HCT116 (cell line): ENCODE data around the gene ANTXRL. TPM values are rescaled to one million over a fixed set of nuclear protein-coding genes. Genes with fewer than 3 reads are reported as not detected.

Experiments
- ATAC-seq: fragments of 200-7000 bp; cut with Tn5 transposase; 2 replicates; pipeline ENCODE4 v1.9.1; 2020; ENCODE audit warnings: mild to moderate bottlenecking, moderate library complexity
- BruUV-seq: library from RNA; stranded (reverse); fragments of 400-500 nt; replicated peaks from 2 replicates; lab custom pipeline; 2021; lab: Mats Ljungman, UMichigan
- CTCF ChIA-PET: fragments of 300-600 bp; sonication (Branson Sonifier 250); formaldehyde crosslinking; loops from one replicate; lab custom pipeline; 2021; ENCODE audit warnings: antibody characterized with exemption; lab: Charles Lee
- POLR2A ChIA-PET: fragments of 300-600, 350-600 bp; sonication (Branson Sonifier 250); formaldehyde crosslinking; loops from one replicate; lab custom pipeline; 2021; ENCODE audit warnings: antibody characterized with exemption; lab: Charles Lee
- RAD21 ChIA-PET, 2 experiments: fragments of 300-600 bp; sonication (Branson Sonifier 250); formaldehyde crosslinking; loops; one replicate each; lab custom pipeline; 2023; ENCODE audit warnings: low total read pairs in 2 of 2; ENCODE audit not compliant: uncharacterized antibody in 2 of 2, unreplicated experiment in 2 of 2, low non-redundant PET in 1 of 2; lab: Charles Lee
- DNase-seq: peaks from one replicate; pipeline ENCODE4 v3.0.0-alpha.2; 2010; ENCODE audit warnings: low read depth, low spot score
- H2AFZ ChIP-seq: fragments of 200-600 bp; shearing (Covaris generic), sonication (generic); 2 replicates; pipeline ENCODE4 v1.6.1; 2017; ENCODE audit warnings: low read depth, mixed run types, mixed read lengths, antibody characterized with exemption, low read length; ENCODE audit not compliant: poor library complexity, severe bottlenecking
- H3K27ac ChIP-seq: 2 replicates; pipeline ENCODE4 v1.5.1; 2012; ENCODE audit warnings: low read depth, low read length
- H3K27me3 ChIP-seq: fragments of 200-600 bp; sonication (generic); 2 replicates; pipeline ENCODE4 v1.6.1; 2016; ENCODE audit warnings: mixed run types, low read length, mixed read lengths; ENCODE audit not compliant: insufficient read depth
- H3K36me3 ChIP-seq, 2 experiments: fragments of 200-500 bp in 1 of 2; fragments of 200-600 bp in 1 of 2; sonication (Bioruptor generic) in 1 of 2; sonication (generic) in 1 of 2; 2 replicates each; pipeline versions ENCODE4 v1.5.1 to v1.6.1; 2014 to 2016; ENCODE audit warnings: low read length in 2 of 2, inconsistent platforms in 1 of 2, mixed read lengths in 1 of 2, mixed run types in 1 of 2; ENCODE audit not compliant: insufficient read depth in 2 of 2, control insufficient read depth in 1 of 2
- H3K4me1 ChIP-seq, 2 experiments: fragments of 200-600 bp in 1 of 2; sonication (generic) in 1 of 2; 2 replicates each; pipeline versions ENCODE4 v1.5.1 to v1.6.1; 2012 to 2017; ENCODE audit warnings: low read length in 2 of 2, inconsistent platforms in 1 of 2, mild to moderate bottlenecking in 1 of 2, mixed read lengths in 1 of 2, mixed run types in 1 of 2, moderate library complexity in 1 of 2; ENCODE audit not compliant: insufficient read depth in 2 of 2, control insufficient read depth in 1 of 2
- H3K4me2 ChIP-seq: fragments of 200-600 bp; sonication (generic); 2 replicates; pipeline ENCODE4 v1.6.1; 2017; ENCODE audit warnings: mixed run types, low read length, mixed read lengths
- H3K4me3 ChIP-seq, 2 experiments: fragments of 200-600 bp in 1 of 2; sonication (generic) in 1 of 2; replicated peaks in 1 of 2; 2 replicates each; pipeline ENCODE4 v1.5.1; 2011 to 2016; ENCODE audit warnings: low read length in 2 of 2, control low read depth in 1 of 2, low read depth in 1 of 2, mild to moderate bottlenecking in 1 of 2, mixed read lengths in 1 of 2, mixed run types in 1 of 2
- H3K79me2 ChIP-seq: fragments of 200-600 bp; sonication (generic); 2 replicates; pipeline ENCODE4 v1.6.1; 2017; ENCODE audit warnings: mild to moderate bottlenecking, mixed run types, low read length, moderate library complexity, mixed read lengths; ENCODE audit not compliant: insufficient read depth
- H3K9ac ChIP-seq: fragments of 200-600 bp; sonication (generic); 2 replicates; pipeline ENCODE4 v1.6.1; 2016; ENCODE audit warnings: low read length, mixed read lengths
- H3K9me2 ChIP-seq: fragments of 200-600 bp; sonication (generic), shearing (Covaris generic); 2 replicates; pipeline ENCODE4 v1.6.1; 2017; ENCODE audit warnings: mixed run types, mild to moderate bottlenecking, moderate library complexity; ENCODE audit not compliant: insufficient read depth
- H3K9me3 ChIP-seq, 2 experiments: fragments of 200-500 bp in 1 of 2; fragments of 200-600 bp in 1 of 2; sonication (Bioruptor generic) in 1 of 2; sonication (generic) in 1 of 2; 2 replicates each; pipeline ENCODE4 v1.6.1; 2014 to 2017; ENCODE audit warnings: low read length in 2 of 2, mixed read lengths in 2 of 2, inconsistent platforms in 1 of 2, low read depth in 1 of 2, mild to moderate bottlenecking in 1 of 2, mixed run types in 1 of 2, moderate library complexity in 1 of 2; ENCODE audit not compliant: control insufficient read depth in 1 of 2, insufficient read depth in 1 of 2
- H4K20me1 ChIP-seq: fragments of 200-600 bp; sonication (generic), shearing (Covaris generic); 2 replicates; pipeline ENCODE4 v1.6.1; 2017; ENCODE audit warnings: mixed run types, mild to moderate bottlenecking, moderate library complexity; ENCODE audit not compliant: insufficient read depth
- CBX3 ChIP-seq: IDR thresholded peaks from 2 replicates; pipeline ENCODE4 v1.6.1; 2012; ENCODE audit warnings: low read depth
- JUND ChIP-seq: IDR thresholded peaks from 2 replicates; pipeline ENCODE4 v1.6.1; 2012
- POLR2A ChIP-seq: IDR thresholded peaks from 2 replicates; pipeline ENCODE4 v1.7.0; 2011; ENCODE audit warnings: borderline replicate concordance; ENCODE audit not compliant: insufficient read depth, insufficient read length; ENCODE audit errors: extremely low read depth
- RAD21 ChIP-seq: IDR thresholded peaks from 2 replicates; pipeline ENCODE4 v1.6.1; 2012; ENCODE audit warnings: low read depth, mild to moderate bottlenecking
- SIN3A ChIP-seq: IDR thresholded peaks from 2 replicates; pipeline ENCODE4 v1.6.1; 2012; ENCODE audit warnings: low read depth
- SRF ChIP-seq: IDR thresholded peaks from 2 replicates; pipeline ENCODE4 v1.6.1; 2012; ENCODE audit warnings: low read depth
- TCF7L2 ChIP-seq: IDR thresholded peaks from 2 replicates; pipeline ENCODE4 v1.7.0; 2011; ENCODE audit warnings: borderline replicate concordance, inconsistent platforms; ENCODE audit not compliant: insufficient read depth, insufficient read length; ENCODE audit errors: extremely low read depth
- ZFX ChIP-seq: fragments of 450-650 bp; IDR thresholded peaks from 2 replicates; pipeline ENCODE4 v1.6.1; 2017
- ZNF274 ChIP-seq: fragments of 200-500 bp; sonication (Bioruptor generic); IDR thresholded peaks from 2 replicates; pipeline ENCODE4 v1.6.1; 2014; ENCODE audit warnings: mild to moderate bottlenecking, low read depth, low read length, inconsistent platforms
- intact Hi-C: fragments of 100-400 bp; cut with micrococcal nuclease; formaldehyde crosslinking; loops from 2 replicates; pipeline ENCODE4 v1.10.0; 2022
- total RNA-seq: library from RNA; stranded (reverse); gene quantifications from one replicate; pipeline ENCODE4 v1.2.1, GENCODE V29; 2021; ENCODE audit not compliant: unreplicated experiment
- TF ChIP-seq, protein P1 (sequence below): IDR thresholded peaks from 2 replicates; pipeline ENCODE4 v1.6.1; 2011; ENCODE audit warnings: mild to moderate bottlenecking, low read length, moderate library complexity; ENCODE audit not compliant: insufficient replicate concordance; ENCODE audit errors: extremely low read depth
- TF ChIP-seq, protein P2 (sequence below): IDR thresholded peaks from 2 replicates; pipeline ENCODE4 v1.6.1; 2012; ENCODE audit warnings: low read depth

ANTXRL gene
- total RNA-seq, 1 experiment from 2014 or later = not detected

DNA sequence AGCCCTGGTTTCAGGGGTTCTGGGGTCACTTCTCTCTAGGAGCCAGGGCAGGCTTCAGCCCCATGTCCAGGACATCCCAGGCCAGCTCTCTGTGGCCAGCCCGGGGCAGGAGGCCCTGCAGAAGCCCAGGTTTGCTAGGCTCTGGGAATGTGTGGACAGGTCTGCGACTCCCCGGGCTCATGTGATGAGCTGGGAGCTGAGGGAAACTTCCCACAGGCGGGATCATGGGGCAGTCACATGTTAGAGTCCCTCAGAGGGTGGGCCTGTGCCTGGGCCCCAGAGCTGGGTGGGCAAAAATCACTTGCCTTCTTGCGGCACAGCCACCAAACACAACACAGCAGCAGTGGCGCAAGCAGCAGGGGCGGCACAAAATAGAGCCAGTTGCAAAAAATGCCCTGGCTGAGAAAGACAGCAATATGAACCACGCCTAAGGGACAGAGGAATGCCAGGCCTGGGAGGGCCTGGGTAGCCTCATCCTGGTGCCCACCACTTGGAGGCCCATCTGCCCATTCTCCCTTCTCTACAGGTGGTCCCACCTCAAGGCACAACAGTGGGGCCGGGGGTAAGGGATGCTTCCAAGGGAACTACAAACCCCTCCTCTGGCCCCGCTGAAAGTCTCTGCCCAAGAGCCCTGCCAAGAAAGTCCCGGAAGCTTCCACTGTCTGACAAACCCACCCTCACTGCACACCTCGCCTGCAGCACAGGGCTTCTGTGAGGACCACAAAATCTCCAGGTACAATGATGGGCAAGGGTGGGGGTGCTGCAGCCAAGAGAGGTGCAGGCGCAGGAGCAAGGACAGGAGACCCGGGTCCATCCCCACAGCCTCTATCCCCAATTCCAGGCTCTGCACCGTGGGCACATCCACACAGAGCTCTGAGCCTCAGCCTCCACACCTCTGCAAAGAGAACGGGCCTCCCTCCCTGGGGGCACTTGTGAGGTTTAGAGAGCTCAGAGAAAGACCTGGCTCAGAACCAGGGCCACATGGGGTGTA is 34.6 kb upstream of the ANTXRL start:
- H3K4me3 ChIP-seq = no peak overlapping the region
- no peak overlapping the region for H2AFZ ChIP-seq
- no peak for DNase-seq
- no peak for ATAC-seq
- no TSS peak for BruUV-seq
- no peak overlapping the region for H3K27ac ChIP-seq
- TF ChIP-seq, protein P1, sequence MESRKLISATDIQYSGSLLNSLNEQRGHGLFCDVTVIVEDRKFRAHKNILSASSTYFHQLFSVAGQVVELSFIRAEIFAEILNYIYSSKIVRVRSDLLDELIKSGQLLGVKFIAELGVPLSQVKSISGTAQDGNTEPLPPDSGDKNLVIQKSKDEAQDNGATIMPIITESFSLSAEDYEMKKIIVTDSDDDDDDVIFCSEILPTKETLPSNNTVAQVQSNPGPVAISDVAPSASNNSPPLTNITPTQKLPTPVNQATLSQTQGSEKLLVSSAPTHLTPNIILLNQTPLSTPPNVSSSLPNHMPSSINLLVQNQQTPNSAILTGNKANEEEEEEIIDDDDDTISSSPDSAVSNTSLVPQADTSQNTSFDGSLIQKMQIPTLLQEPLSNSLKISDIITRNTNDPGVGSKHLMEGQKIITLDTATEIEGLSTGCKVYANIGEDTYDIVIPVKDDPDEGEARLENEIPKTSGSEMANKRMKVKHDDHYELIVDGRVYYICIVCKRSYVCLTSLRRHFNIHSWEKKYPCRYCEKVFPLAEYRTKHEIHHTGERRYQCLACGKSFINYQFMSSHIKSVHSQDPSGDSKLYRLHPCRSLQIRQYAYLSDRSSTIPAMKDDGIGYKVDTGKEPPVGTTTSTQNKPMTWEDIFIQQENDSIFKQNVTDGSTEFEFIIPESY = no peak
- TF ChIP-seq POLR2A = no peak
- TF ChIP-seq SIN3A = no peak
- TF ChIP-seq, protein P2, sequence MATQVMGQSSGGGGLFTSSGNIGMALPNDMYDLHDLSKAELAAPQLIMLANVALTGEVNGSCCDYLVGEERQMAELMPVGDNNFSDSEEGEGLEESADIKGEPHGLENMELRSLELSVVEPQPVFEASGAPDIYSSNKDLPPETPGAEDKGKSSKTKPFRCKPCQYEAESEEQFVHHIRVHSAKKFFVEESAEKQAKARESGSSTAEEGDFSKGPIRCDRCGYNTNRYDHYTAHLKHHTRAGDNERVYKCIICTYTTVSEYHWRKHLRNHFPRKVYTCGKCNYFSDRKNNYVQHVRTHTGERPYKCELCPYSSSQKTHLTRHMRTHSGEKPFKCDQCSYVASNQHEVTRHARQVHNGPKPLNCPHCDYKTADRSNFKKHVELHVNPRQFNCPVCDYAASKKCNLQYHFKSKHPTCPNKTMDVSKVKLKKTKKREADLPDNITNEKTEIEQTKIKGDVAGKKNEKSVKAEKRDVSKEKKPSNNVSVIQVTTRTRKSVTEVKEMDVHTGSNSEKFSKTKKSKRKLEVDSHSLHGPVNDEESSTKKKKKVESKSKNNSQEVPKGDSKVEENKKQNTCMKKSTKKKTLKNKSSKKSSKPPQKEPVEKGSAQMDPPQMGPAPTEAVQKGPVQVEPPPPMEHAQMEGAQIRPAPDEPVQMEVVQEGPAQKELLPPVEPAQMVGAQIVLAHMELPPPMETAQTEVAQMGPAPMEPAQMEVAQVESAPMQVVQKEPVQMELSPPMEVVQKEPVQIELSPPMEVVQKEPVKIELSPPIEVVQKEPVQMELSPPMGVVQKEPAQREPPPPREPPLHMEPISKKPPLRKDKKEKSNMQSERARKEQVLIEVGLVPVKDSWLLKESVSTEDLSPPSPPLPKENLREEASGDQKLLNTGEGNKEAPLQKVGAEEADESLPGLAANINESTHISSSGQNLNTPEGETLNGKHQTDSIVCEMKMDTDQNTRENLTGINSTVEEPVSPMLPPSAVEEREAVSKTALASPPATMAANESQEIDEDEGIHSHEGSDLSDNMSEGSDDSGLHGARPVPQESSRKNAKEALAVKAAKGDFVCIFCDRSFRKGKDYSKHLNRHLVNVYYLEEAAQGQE = no peak
- no peak for TF ChIP-seq RAD21
- no peak for TF ChIP-seq ZNF274
- no peak for TF ChIP-seq JUND
- no peak for TF ChIP-seq SRF
- TF ChIP-seq ZFX = no peak
- no peak for TF ChIP-seq CBX3
- TF ChIP-seq TCF7L2 = no peak
- RAD21 ChIA-PET = no interaction called here
- H3K4me1 ChIP-seq = peaks cover 5 to 6% of the 10 kb centered on the region in 2 experiments; a peak in 2 of 4 replicates
- no peaks in the 10 kb centered on the region for H3K9me3 ChIP-seq
- H3K4me2 ChIP-seq = no peak overlapping the region
- no peaks in the 10 kb centered on the region for H3K9me2 ChIP-seq
- H3K9ac ChIP-seq = no peak overlapping the region
- H3K36me3 ChIP-seq = no peaks in the 10 kb centered on the region
- CTCF ChIA-PET = no interaction called here
- H3K27me3 ChIP-seq = no peaks in the 10 kb centered on the region
- POLR2A ChIA-PET = no interaction called here
- H4K20me1 ChIP-seq = no peaks in the 10 kb centered on the region
- intact Hi-C loops = loop anchor here (10.0 kb wide), 1 partner anchor 1017 kb away; no protein-coding TSS in a partner anchor
- no peaks in the 10 kb centered on the region for H3K79me2 ChIP-seq
